ENCODE data around the gene ARHGDIG. TPM values are rescaled to one million over a fixed set of nuclear protein-coding genes. Genes with fewer than 3 reads are reported as not detected.

The ARHGDIG gene
- total and polyA plus RNA-seq, 2 experiments from 2014 or later: 0.78 to 1.0 TPM

DNA sequence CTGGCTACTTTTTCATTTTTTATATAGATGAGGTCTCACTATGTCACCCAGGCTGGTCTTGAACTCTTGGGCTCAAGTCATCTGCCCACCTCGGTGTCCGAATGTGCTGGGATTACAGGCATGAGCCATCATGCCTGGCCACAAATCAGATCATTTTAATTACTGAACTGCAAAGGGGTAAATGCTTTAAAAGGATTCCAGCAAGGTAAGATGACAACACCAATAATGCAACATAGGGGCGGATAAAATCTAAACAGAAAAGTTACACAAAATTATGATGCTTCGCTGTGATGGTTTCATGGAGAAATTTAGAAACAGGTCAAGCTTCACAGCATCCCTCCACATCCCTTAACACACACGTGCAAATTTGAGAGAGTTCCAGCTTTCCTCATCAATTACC is 39.8 kb downstream of the ARHGDIG start:
- H3K4me3 Mint-ChIP-seq: no peak overlapping the region
- H3K27ac Mint-ChIP-seq: no peak overlapping the region
- H3K4me1 Mint-ChIP-seq: peaks cover 33% of the 10 kb centered on the region
- Histone ChIP-seq H3K27ac (ENCODE audit: low read depth) (no peak overlapping the region), H3K27me3 (ENCODE audit: insufficient read depth) (no peaks in the 10 kb centered on the region), H3K79me2 (replicated peaks; ENCODE audit: insufficient read depth) (peaks cover 94% of the 10 kb centered on the region), H4K20me1 (replicated peaks; ENCODE audit: insufficient read depth) (peaks cover 52% of the 10 kb centered on the region; the same call in 1 of the 2 replicates), H3K4me2 (no peak overlapping the region), H3K36me3 (ENCODE audit: insufficient read depth) (no peaks in the 10 kb centered on the region), H2AFZ (no peak overlapping the region), H3F3A (replicated peaks; ENCODE audit: low read depth) (peaks cover 5% of the 10 kb centered on the region), H3K9me2 (ENCODE audit: insufficient read depth) (no peaks in the 10 kb centered on the region), H3K4me1 (ENCODE audit: insufficient read depth) (peaks cover 7% of the 10 kb centered on the region; the same call in 1 of the 2 replicates), H3K4me3 (no peak overlapping the region)
- H3K36me3 Mint-ChIP-seq (ENCODE audit: low read depth): peaks cover 15% of the 10 kb centered on the region; the same call in 2 of the 3 replicates
- ATAC-seq (no peak), DNase-seq (ENCODE audit: low spot score) (no peak)
- H3K27me3 Mint-ChIP-seq (ENCODE audit: insufficient read depth, low read depth, poor library complexity): peaks cover 7% of the 10 kb centered on the region
- no peaks in the 10 kb centered on the region for H3K9me3 Mint-ChIP-seq
- TF ChIP-seq POLR2AphosphoS5 (IDR thresholded peaks at IDR 0.05; ENCODE audit: low read depth) (no peak), STAT1 (IDR thresholded peaks at IDR 0.05; ENCODE audit: unreplicated experiment) (no peak), ZNF114 (CRISPR knock-in tag; IDR thresholded peaks at IDR 0.05) (no peak), JUNB (IDR thresholded peaks at IDR 0.05; ENCODE audit: unreplicated experiment) (no peak), EZH2phosphoT487 (IDR thresholded peaks at IDR 0.05; ENCODE audit: unreplicated experiment) (no peak), EZH2 (IDR thresholded peaks at IDR 0.05; ENCODE audit: low read depth, unreplicated experiment) (no peak), NANOG (IDR thresholded peaks at IDR 0.05; ENCODE audit: borderline replicate concordance) (no peak), CREB1 (CRISPR knock-in tag; IDR thresholded peaks at IDR 0.05; ENCODE audit: low read depth) (no peak), ZNF331 (CRISPR knock-in tag; IDR thresholded peaks at IDR 0.05; ENCODE audit: low read depth) (no peak)
- TF ChIP-seq, protein P1, sequence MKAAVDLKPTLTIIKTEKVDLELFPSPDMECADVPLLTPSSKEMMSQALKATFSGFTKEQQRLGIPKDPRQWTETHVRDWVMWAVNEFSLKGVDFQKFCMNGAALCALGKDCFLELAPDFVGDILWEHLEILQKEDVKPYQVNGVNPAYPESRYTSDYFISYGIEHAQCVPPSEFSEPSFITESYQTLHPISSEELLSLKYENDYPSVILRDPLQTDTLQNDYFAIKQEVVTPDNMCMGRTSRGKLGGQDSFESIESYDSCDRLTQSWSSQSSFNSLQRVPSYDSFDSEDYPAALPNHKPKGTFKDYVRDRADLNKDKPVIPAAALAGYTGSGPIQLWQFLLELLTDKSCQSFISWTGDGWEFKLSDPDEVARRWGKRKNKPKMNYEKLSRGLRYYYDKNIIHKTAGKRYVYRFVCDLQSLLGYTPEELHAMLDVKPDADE (IDR thresholded peaks at IDR 0.05): no peak
- TF ChIP-seq, protein P2, sequence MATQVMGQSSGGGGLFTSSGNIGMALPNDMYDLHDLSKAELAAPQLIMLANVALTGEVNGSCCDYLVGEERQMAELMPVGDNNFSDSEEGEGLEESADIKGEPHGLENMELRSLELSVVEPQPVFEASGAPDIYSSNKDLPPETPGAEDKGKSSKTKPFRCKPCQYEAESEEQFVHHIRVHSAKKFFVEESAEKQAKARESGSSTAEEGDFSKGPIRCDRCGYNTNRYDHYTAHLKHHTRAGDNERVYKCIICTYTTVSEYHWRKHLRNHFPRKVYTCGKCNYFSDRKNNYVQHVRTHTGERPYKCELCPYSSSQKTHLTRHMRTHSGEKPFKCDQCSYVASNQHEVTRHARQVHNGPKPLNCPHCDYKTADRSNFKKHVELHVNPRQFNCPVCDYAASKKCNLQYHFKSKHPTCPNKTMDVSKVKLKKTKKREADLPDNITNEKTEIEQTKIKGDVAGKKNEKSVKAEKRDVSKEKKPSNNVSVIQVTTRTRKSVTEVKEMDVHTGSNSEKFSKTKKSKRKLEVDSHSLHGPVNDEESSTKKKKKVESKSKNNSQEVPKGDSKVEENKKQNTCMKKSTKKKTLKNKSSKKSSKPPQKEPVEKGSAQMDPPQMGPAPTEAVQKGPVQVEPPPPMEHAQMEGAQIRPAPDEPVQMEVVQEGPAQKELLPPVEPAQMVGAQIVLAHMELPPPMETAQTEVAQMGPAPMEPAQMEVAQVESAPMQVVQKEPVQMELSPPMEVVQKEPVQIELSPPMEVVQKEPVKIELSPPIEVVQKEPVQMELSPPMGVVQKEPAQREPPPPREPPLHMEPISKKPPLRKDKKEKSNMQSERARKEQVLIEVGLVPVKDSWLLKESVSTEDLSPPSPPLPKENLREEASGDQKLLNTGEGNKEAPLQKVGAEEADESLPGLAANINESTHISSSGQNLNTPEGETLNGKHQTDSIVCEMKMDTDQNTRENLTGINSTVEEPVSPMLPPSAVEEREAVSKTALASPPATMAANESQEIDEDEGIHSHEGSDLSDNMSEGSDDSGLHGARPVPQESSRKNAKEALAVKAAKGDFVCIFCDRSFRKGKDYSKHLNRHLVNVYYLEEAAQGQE (IDR thresholded peaks at IDR 0.05; ENCODE audit: unreplicated experiment): no peak
- TF ChIP-seq, protein P3, sequence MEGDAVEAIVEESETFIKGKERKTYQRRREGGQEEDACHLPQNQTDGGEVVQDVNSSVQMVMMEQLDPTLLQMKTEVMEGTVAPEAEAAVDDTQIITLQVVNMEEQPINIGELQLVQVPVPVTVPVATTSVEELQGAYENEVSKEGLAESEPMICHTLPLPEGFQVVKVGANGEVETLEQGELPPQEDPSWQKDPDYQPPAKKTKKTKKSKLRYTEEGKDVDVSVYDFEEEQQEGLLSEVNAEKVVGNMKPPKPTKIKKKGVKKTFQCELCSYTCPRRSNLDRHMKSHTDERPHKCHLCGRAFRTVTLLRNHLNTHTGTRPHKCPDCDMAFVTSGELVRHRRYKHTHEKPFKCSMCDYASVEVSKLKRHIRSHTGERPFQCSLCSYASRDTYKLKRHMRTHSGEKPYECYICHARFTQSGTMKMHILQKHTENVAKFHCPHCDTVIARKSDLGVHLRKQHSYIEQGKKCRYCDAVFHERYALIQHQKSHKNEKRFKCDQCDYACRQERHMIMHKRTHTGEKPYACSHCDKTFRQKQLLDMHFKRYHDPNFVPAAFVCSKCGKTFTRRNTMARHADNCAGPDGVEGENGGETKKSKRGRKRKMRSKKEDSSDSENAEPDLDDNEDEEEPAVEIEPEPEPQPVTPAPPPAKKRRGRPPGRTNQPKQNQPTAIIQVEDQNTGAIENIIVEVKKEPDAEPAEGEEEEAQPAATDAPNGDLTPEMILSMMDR (conservative IDR thresholded peaks at IDR 0.05; ENCODE audit: low read depth in 2 of 2): no peak
- TF ChIP-seq, protein P4, sequence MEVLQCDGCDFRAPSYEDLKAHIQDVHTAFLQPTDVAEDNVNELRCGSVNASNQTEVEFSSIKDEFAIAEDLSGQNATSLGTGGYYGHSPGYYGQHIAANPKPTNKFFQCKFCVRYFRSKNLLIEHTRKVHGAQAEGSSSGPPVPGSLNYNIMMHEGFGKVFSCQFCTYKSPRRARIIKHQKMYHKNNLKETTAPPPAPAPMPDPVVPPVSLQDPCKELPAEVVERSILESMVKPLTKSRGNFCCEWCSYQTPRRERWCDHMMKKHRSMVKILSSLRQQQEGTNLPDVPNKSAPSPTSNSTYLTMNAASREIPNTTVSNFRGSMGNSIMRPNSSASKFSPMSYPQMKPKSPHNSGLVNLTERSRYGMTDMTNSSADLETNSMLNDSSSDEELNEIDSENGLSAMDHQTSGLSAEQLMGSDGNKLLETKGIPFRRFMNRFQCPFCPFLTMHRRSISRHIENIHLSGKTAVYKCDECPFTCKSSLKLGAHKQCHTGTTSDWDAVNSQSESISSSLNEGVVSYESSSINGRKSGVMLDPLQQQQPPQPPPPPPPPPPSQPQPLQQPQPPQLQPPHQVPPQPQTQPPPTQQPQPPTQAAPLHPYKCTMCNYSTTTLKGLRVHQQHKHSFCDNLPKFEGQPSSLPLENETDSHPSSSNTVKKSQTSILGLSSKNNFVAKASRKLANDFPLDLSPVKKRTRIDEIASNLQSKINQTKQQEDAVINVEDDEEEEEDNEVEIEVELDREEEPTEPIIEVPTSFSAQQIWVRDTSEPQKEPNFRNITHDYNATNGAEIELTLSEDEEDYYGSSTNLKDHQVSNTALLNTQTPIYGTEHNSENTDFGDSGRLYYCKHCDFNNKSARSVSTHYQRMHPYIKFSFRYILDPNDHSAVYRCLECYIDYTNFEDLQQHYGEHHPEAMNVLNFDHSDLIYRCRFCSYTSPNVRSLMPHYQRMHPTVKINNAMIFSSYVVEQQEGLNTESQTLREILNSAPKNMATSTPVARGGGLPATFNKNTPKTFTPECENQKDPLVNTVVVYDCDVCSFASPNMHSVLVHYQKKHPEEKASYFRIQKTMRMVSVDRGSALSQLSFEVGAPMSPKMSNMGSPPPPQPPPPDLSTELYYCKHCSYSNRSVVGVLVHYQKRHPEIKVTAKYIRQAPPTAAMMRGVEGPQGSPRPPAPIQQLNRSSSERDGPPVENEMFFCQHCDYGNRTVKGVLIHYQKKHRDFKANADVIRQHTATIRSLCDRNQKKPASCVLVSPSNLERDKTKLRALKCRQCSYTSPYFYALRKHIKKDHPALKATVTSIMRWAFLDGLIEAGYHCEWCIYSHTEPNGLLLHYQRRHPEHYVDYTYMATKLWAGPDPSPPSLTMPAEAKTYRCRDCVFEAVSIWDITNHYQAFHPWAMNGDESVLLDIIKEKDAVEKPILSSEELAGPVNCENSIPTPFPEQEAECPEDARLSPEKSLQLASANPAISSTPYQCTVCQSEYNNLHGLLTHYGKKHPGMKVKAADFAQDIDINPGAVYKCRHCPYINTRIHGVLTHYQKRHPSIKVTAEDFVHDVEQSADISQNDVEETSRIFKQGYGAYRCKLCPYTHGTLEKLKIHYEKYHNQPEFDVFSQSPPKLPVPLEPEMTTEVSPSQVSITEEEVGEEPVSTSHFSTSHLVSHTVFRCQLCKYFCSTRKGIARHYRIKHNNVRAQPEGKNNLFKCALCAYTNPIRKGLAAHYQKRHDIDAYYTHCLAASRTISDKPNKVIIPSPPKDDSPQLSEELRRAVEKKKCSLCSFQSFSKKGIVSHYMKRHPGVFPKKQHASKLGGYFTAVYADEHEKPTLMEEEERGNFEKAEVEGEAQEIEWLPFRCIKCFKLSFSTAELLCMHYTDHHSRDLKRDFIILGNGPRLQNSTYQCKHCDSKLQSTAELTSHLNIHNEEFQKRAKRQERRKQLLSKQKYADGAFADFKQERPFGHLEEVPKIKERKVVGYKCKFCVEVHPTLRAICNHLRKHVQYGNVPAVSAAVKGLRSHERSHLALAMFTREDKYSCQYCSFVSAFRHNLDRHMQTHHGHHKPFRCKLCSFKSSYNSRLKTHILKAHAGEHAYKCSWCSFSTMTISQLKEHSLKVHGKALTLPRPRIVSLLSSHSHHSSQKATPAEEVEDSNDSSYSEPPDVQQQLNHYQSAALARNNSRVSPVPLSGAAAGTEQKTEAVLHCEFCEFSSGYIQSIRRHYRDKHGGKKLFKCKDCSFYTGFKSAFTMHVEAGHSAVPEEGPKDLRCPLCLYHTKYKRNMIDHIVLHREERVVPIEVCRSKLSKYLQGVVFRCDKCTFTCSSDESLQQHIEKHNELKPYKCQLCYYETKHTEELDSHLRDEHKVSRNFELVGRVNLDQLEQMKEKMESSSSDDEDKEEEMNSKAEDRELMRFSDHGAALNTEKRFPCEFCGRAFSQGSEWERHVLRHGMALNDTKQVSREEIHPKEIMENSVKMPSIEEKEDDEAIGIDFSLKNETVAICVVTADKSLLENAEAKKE (CRISPR knock-in tag; IDR thresholded peaks at IDR 0.05): no peak

Data from GM23338 (cell line).